HepG2 (cell line): ENCODE measurements around the gene TRMT2A. TPM values are rescaled to one million over a fixed set of nuclear protein-coding genes. Genes with fewer than 3 reads are reported as not detected.

Source experiments
- FLYWCH1 ChIP-seq: sonication (generic); formaldehyde crosslinking; IDR thresholded peaks from 2 replicates; pipeline ENCODE4 v1.8.1; 2023; ENCODE audit warnings: mild to moderate bottlenecking, missing genetic modification reagents
- FOXO1 ChIP-seq: sonication (generic); formaldehyde crosslinking; IDR thresholded peaks from 2 replicates; pipeline ENCODE4 v1.4.0; 2020; ENCODE audit warnings: missing genetic modification reagents
- JARID2 ChIP-seq: sonication (generic); formaldehyde crosslinking; IDR thresholded peaks from 2 replicates; pipeline ENCODE4 v1.8.1; 2023; ENCODE audit warnings: missing genetic modification reagents, inconsistent platforms; ENCODE audit not compliant: insufficient replicate concordance
- KLF9 ChIP-seq: IDR thresholded peaks from 2 replicates; pipeline ENCODE4 v1.6.1; 2016; ENCODE audit warnings: low read depth
- MAZ ChIP-seq, 2 experiments: sonication (generic) in 1 of 2; formaldehyde crosslinking in 1 of 2; IDR thresholded peaks; 2 replicates each; pipeline versions ENCODE4 v1.5.0 to v1.6.1; 2012 to 2020; ENCODE audit warnings: low read depth in 2 of 2, mild to moderate bottlenecking in 2 of 2, borderline replicate concordance in 1 of 2, improper control_type of control experiment in 1 of 2, low read length in 1 of 2, missing genetic modification reagents in 1 of 2, moderate library complexity in 1 of 2
- MTA3 ChIP-seq: sonication (generic); formaldehyde crosslinking; IDR thresholded peaks from 2 replicates; pipeline ENCODE4 v1.4.0; 2020; ENCODE audit warnings: missing genetic modification reagents
- NCOA2 ChIP-seq: sonication (generic); formaldehyde crosslinking; IDR thresholded peaks from 2 replicates; pipeline ENCODE4 v1.8.0; 2022; ENCODE audit warnings: inconsistent platforms
- PBX3 ChIP-seq: sonication (generic); formaldehyde crosslinking; IDR thresholded peaks from 2 replicates; pipeline ENCODE4 v1.8.1; 2023; ENCODE audit warnings: missing genetic modification reagents, inconsistent platforms, borderline replicate concordance
- RFX1 ChIP-seq: fragments of 450-650 bp; IDR thresholded peaks from 2 replicates; pipeline ENCODE4 v1.6.1; 2017
- SMAD3 ChIP-seq: sonication (generic); formaldehyde crosslinking; IDR thresholded peaks from 2 replicates; pipeline ENCODE4 v1.4.0; 2020; ENCODE audit warnings: missing genetic modification reagents
- SNAPC4 ChIP-seq: sonication (generic); formaldehyde crosslinking; IDR thresholded peaks from 2 replicates; pipeline ENCODE4 v1.4.0; 2020; ENCODE audit warnings: mild to moderate bottlenecking, missing genetic modification reagents
- SSRP1 ChIP-seq: IDR thresholded peaks from 2 replicates; pipeline ENCODE4 v1.6.1; 2016; ENCODE audit warnings: control low read depth
- ZBTB20 ChIP-seq: sonication (generic); formaldehyde crosslinking; IDR thresholded peaks from 2 replicates; pipeline ENCODE4 v1.8.1; 2023; ENCODE audit warnings: missing genetic modification reagents, low read depth, mild to moderate bottlenecking, borderline replicate concordance
- ZBTB26 ChIP-seq: IDR thresholded peaks from 2 replicates; pipeline ENCODE4 v1.6.1; 2016; ENCODE audit warnings: missing compliant biosample characterization, missing genetic modification reagents, borderline replicate concordance
- ZBTB42 ChIP-seq: sonication (generic); formaldehyde crosslinking; IDR thresholded peaks from 2 replicates; pipeline ENCODE4 v1.5.0; 2020; ENCODE audit warnings: mild to moderate bottlenecking, missing genetic modification reagents
- ZNF180 ChIP-seq: sonication (generic); formaldehyde crosslinking; IDR thresholded peaks from 2 replicates; pipeline ENCODE4 v1.4.0; 2020; ENCODE audit warnings: low read depth, missing genetic modification reagents, borderline replicate concordance
- ZNF569 ChIP-seq: sonication (generic); formaldehyde crosslinking; IDR thresholded peaks from 2 replicates; pipeline ENCODE4 v1.5.0; 2020; ENCODE audit warnings: mild to moderate bottlenecking, missing genetic modification reagents, moderate library complexity, borderline replicate concordance
- ZNF841 ChIP-seq: sonication (generic); formaldehyde crosslinking; IDR thresholded peaks from 2 replicates; pipeline ENCODE4 v1.8.1; 2023; ENCODE audit warnings: missing genetic modification reagents, borderline replicate concordance
- ZXDC ChIP-seq: sonication (generic); formaldehyde crosslinking; IDR thresholded peaks from 2 replicates; pipeline ENCODE4 v1.5.0; 2020; ENCODE audit warnings: mild to moderate bottlenecking, missing genetic modification reagents
- polyA plus RNA-seq, 8 experiments: library from polyadenylated mRNA; depleted of rRNA in 3 of 8; stranded (reverse) in 7 of 8; unstranded in 1 of 8; fragments of >200 nt; fragmentation: Illumina TruSeq in 4 of 8; extraction: Trizol in 4 of 8; gene quantifications; 2 replicates each; pipeline versions ENCODE4 v1.2.1 to v1.2.3, GENCODE V29; 2011 to 2016; ENCODE audit warnings: low read depth in 4 of 8, missing spikeins in 1 of 8, mixed read lengths in 1 of 8; ENCODE audit not compliant: insufficient read depth in 1 of 8
- total RNA-seq, 5 experiments: library from RNA; depleted of rRNA; stranded (reverse); fragments of >200 nt; fragmentation: Illumina TruSeq; extraction: Trizol; gene quantifications; 2 replicates each; pipeline ENCODE4 v1.2.3, GENCODE V29; 2016; ENCODE audit warnings: low read depth in 1 of 5

The TRMT2A gene
- total and polyA plus RNA-seq, 2 of the 13 experiments (the other 11 are each of a cell fraction or from before 2014, with no cell fraction given), result 24.0 to 30.3 TPM

GRCh38 chr22:20128902-20129746, 12.1 kb upstream of the TRMT2A start (continued):
- no peak for TF ChIP-seq SNAPC4 (CRISPR knock-in tag)
- TF ChIP-seq FLYWCH1 (CRISPR knock-in tag), result no peak
- TF ChIP-seq ZXDC (CRISPR knock-in tag), result no peak
- no peak for TF ChIP-seq ZBTB26 (CRISPR knock-in tag)
- TF ChIP-seq NCOA2 (CRISPR knock-in tag), result no peak
- TF ChIP-seq ZNF569 (CRISPR knock-in tag), result no peak
- no peak for TF ChIP-seq KLF9
- 0 out of 2 replicates have a peak, but pooled peaks have one; percentile 42 for TF ChIP-seq SSRP1 (CRISPR knock-in tag)
- no peak for TF ChIP-seq RFX1
- no peak for TF ChIP-seq MAZ (IDR thresholded peaks at IDR 0.05; ENCODE audit: borderline replicate concordance, low read depth, low read length)
- TF ChIP-seq MAZ (CRISPR knock-in tag; IDR thresholded peaks at IDR 0.05; ENCODE audit: low read depth), result peak; percentile 46; the same call in 1 of the 2 replicates
- TF ChIP-seq ZBTB42, result no peak
- TF ChIP-seq JARID2 (CRISPR knock-in tag), result no peak
- TF ChIP-seq ZBTB20, result no peak
- TF ChIP-seq SMAD3, result 0 out of 2 replicates have a peak, but pooled peaks have one; percentile 27
- no peak for TF ChIP-seq ZNF180
- TF ChIP-seq ZNF841 (CRISPR knock-in tag), result no peak
- TF ChIP-seq FOXO1, result peak; percentile 52; the same call in 1 of the 2 replicates
- TF ChIP-seq PBX3, result no peak
- no peak for TF ChIP-seq MTA3 (CRISPR knock-in tag)
